Naive thymus-derived CD4-positive, alpha-beta T cell (primary cell): ENCODE results near the gene SYNGR2. TPM values are rescaled to one million over a fixed set of nuclear protein-coding genes. Genes with fewer than 3 reads are reported as not detected.
A peak's percentile ranks its signal among the peaks of the same experiment; 100 is the strongest.

Experiments
- ATAC-seq: fragments of 150-1000 bp; cut with Tn5 transposase; 2 replicates; pipeline ENCODE4 v1.10.0; 2021; ENCODE audit warnings: mild to moderate bottlenecking, moderate library complexity
- CTCF ChIA-PET: fragments of 350-600 bp; sonication (Branson Sonifier 250); formaldehyde crosslinking; loops from one replicate; lab custom pipeline; 2021; ENCODE audit warnings: antibody characterized with exemption; lab: Charles Lee
- POLR2A ChIA-PET: fragments of 350-600 bp; sonication (Branson Sonifier 250); formaldehyde crosslinking; loops from one replicate; lab custom pipeline; 2021; ENCODE audit warnings: antibody characterized with exemption, inconsistent platforms; lab: Charles Lee
- DNase-seq, 9 donors: peaks; one replicate each; pipeline versions ENCODE4 v3.0.0 to v3.0.0-alpha.2; 2020 to 2022; ENCODE audit warnings: mixed read lengths in 1 of 9
- H3K27ac ChIP-seq: one replicate; pipeline ENCODE4 v1.7.0; 2013; ENCODE audit warnings: mild to moderate bottlenecking, low read depth, low read length, moderate library complexity
- H3K27me3 ChIP-seq, 2 donors: one replicate each; pipeline ENCODE4 v1.7.0; 2013; ENCODE audit warnings: low read length in 2 of 2, mild to moderate bottlenecking in 2 of 2, moderate library complexity in 2 of 2; ENCODE audit not compliant: control insufficient read depth in 2 of 2, insufficient read depth in 2 of 2
- H3K36me3 ChIP-seq, 3 experiments: 1 replicate in 2 of 3; 2 replicates in 1 of 3; pipeline ENCODE4 v1.7.0; 2013; ENCODE audit warnings: low read length in 3 of 3, mild to moderate bottlenecking in 3 of 3, moderate library complexity in 1 of 3; ENCODE audit not compliant: insufficient read depth in 3 of 3, control insufficient read depth in 2 of 3
- H3K4me1 ChIP-seq, 2 donors: one replicate each; pipeline ENCODE4 v1.7.0; 2013; ENCODE audit warnings: low read length in 2 of 2, mild to moderate bottlenecking in 2 of 2, moderate library complexity in 1 of 2; ENCODE audit not compliant: control insufficient read depth in 2 of 2, insufficient read depth in 2 of 2
- H3K4me3 ChIP-seq: 2 replicates; pipeline ENCODE4 v1.7.0; 2013; ENCODE audit warnings: mild to moderate bottlenecking, low read length
- H3K9me3 ChIP-seq, 3 experiments: 1 replicate in 2 of 3; 2 replicates in 1 of 3; pipeline ENCODE4 v1.7.0; 2013; ENCODE audit warnings: low read length in 3 of 3; ENCODE audit not compliant: control insufficient read depth in 2 of 3
- H3K27ac Mint-ChIP-seq, 9 donors: one replicate each; pipeline ENCODE4 v1.8.0; 2020 to 2022; ENCODE audit warnings: mixed read lengths in 9 of 9, mild to moderate bottlenecking in 8 of 9, moderate library complexity in 5 of 9, inconsistent platforms in 2 of 9
- H3K27me3 Mint-ChIP-seq, 5 donors: one replicate each; pipeline ENCODE4 v1.8.0; 2021 to 2022; ENCODE audit warnings: mixed read lengths in 5 of 5, mild to moderate bottlenecking in 1 of 5
- H3K36me3 Mint-ChIP-seq, 5 donors: one replicate each; pipeline ENCODE4 v1.8.0; 2020 to 2022; ENCODE audit warnings: mixed read lengths in 5 of 5, mild to moderate bottlenecking in 3 of 5, inconsistent platforms in 1 of 5
- H3K4me1 Mint-ChIP-seq, 7 donors: one replicate each; pipeline ENCODE4 v1.8.0; 2020 to 2022; ENCODE audit warnings: mixed read lengths in 7 of 7, mild to moderate bottlenecking in 3 of 7, inconsistent platforms in 1 of 7
- H3K4me3 Mint-ChIP-seq, 10 donors: one replicate each; pipeline ENCODE4 v1.8.0; 2020 to 2022; ENCODE audit warnings: mild to moderate bottlenecking in 10 of 10, mixed read lengths in 10 of 10, moderate library complexity in 6 of 10, inconsistent platforms in 2 of 10
- H3K9me3 Mint-ChIP-seq, 11 donors: one replicate each; pipeline ENCODE4 v1.8.0; 2020 to 2022; ENCODE audit warnings: mixed read lengths in 11 of 11, mild to moderate bottlenecking in 4 of 11, inconsistent platforms in 1 of 11, moderate library complexity in 1 of 11
- intact Hi-C, 2 donors: fragments of 100-400 bp; cut with micrococcal nuclease; formaldehyde crosslinking; loops; one replicate each; pipeline ENCODE4 v1.15.1; 2023
- polyA plus RNA-seq, 2 donors: library from polyadenylated mRNA; unstranded; fragments of 300-500 nt; fragmentation: Illumina TruSeq; gene quantifications; one replicate each; pipeline ENCODE4 v1.2.3, GENCODE V29; 2021
- total RNA-seq, 6 experiments: library from RNA in 5 of 6; stranded (reverse) in 5 of 6; gene quantifications; 1 replicate in 5 of 6; 2 replicates in 1 of 6; pipeline ENCODE4 v1.2.3 and lab custom pipeline; 2021 to 2026

The SYNGR2 gene
- total and polyA plus RNA-seq, 7 experiments from 2014 or later, result 47.6 to 118 (median 84.4) TPM

DNA sequence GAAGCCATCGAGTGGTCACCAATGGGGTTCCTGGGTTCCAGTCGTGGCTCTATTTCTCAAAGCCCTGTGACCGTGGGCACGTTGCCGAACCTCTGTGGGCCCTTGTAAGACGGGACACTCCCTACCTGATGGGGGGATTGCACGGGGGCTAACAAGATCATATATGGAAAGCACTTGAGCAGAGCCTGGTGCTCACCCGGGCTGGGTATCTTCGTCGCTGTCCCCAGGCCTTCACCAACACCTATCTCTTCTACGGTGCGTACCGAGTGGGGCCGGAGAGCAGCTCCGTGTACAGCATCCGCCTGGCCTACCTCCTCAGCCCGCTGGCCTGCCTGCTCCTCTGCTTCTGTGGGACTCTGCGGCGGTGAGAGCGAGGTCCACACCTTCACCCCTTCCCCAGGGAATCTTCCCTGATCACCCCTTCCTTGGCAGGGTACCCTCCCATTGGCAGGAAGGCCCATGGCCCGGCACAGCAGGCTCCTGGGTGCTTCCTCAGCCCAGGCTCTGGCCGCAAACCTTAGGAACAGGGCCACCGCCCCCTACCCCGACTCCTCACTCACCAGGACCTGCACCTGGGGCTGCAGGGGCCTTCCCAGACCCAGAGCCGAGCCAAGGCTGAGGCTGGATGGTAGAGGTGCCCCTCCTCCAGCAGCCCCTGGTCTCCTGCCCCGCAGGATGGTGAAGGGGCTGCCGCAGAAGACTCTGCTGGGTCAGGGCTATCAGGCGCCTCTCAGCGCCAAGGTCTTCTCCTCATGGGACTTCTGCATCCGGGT lies 35.0 kb upstream of the SYNGR2 start:
- peaks cover 26 to 75% (median 40%) of the 10 kb centered on the region in 3 experiments for H3K36me3 ChIP-seq
- peaks cover 58 to 63% of the 10 kb centered on the region in 2 donors for H3K4me1 ChIP-seq
- peaks cover 0 to 3% (median 0%) of the 10 kb centered on the region in 5 donors for H3K27me3 Mint-ChIP-seq
- ChIA-PET POLR2A (interaction anchor here (1.1 to 27.3 kb wide), 9 partner anchors 3 to 175 kb away, joined by 3 to 898 read pairs (median 8); partner anchors contain the start of genes C17orf99, TMC6, TMC8 and TNRC6C), CTCF (interaction anchor here (0.6 to 6.3 kb wide), 6 partner anchors 7 to 203 kb away, joined by 4 to 59 read pairs (median 22); partner anchors contain the start of gene TMC6)
- peak overlapping the region; percentile 95 for H3K4me3 ChIP-seq
- H3K9me3 Mint-ChIP-seq, result peaks cover 0 to 9% (median 0%) of the 10 kb centered on the region in 11 donors
- H3K36me3 Mint-ChIP-seq, result peaks cover 8 to 54% (median 34%) of the 10 kb centered on the region in 5 donors
- H3K27me3 ChIP-seq, result no peaks in the 10 kb centered on the region
- H3K4me3 Mint-ChIP-seq, result peak overlapping the region; percentile 81 to 99 (median 92)
- ATAC-seq (no peak), DNase-seq (peak in 2 of 9 donors; percentile 24 to 27)
- no peaks in the 10 kb centered on the region for H3K9me3 ChIP-seq
- peak overlapping the region; percentile 77 for H3K27ac ChIP-seq
- H3K27ac Mint-ChIP-seq, result peak overlapping the region; percentile 68 to 95 (median 87)
- peaks cover 51 to 69% (median 62%) of the 10 kb centered on the region in 7 donors for H3K4me1 Mint-ChIP-seq
- intact Hi-C loops, result loop anchor here (5.0 kb wide), 6 partner anchors 34 to 1396 kb away; partner anchors contain the start of genes MFSD11 (in 2 of the 2), SRSF2 (in 2 of the 2) and SYNGR2 (in 1 of the 2)

DNA sequence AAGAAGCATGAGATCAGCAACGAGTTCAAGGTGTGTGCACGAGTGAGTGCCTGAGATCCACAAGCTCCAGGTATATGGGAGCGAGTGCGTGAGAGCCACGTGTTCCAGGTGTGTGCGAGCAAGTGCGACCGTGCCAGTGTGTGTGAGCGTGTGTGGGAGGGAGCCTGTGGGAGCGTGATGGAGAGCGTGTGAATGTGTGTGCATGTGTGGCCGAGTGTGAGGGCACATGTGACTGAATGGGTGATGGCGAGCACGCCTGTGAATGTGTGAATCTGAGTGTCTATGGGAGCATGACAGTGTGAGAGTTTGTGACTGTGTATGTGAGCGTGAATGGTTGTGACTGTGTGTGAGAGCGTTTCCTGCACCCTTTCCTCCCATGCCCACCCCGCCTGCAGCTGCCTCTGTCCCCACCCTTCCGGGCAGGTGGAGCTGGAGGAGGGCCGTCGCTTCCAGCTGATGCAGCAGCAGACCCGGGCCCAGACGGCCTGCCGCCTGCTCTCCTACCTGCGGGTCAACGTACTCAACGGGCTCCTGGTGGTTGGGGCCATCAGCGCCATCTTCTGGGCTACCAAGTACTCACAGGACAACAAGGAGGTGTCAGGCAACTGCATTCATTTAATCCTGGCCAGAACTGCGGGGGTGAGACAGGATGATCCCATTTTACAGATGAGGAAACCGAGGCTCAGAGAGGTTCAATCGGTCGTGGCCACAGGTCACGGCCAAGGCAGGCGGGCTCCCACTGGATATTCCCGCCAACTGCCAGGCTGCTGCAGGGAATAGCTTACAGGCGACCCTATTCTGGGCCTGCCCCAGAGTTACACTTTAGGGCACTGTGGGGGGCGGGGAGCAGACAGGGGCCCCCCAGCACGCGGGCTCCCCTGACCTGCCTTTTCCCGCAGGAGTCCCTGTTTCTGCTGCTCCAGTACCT lies 34.1 kb upstream of the SYNGR2 start:
- H3K27ac ChIP-seq, result peak overlapping the region; percentile 77
- H3K36me3 Mint-ChIP-seq, result peaks cover 8 to 54% (median 34%) of the 10 kb centered on the region in 5 donors
- CTCF ChIA-PET, result interaction anchor here (0.6 to 6.3 kb wide), 9 partner anchors 8 to 202 kb away, joined by 3 to 59 read pairs (median 6); partner anchors contain the start of gene TMC6

GRCh38 chr17:78134899-78135385 lies 33.4 kb upstream of the SYNGR2 start:
- Mint-ChIP-seq H3K27ac (peak overlapping the region in 6 of 9 donors; percentile 17 to 94 (median 85)), H3K4me1 (peaks cover 53 to 71% (median 62%) of the 10 kb centered on the region in 7 donors), H3K4me3 (peak overlapping the region in 8 of 10 donors; percentile 55 to 99 (median 90)), H3K9me3 (peaks cover 0 to 9% (median 0%) of the 10 kb centered on the region in 11 donors), H3K36me3 (peaks cover 8 to 53% (median 34%) of the 10 kb centered on the region in 5 donors), H3K27me3 (peaks cover 0 to 3% (median 0%) of the 10 kb centered on the region in 5 donors)
- H3K27ac ChIP-seq, result no peak overlapping the region
- ChIA-PET CTCF (interaction anchor here (0.6 to 6.3 kb wide), 12 partner anchors 9 to 117 kb away, joined by 3 to 59 read pairs (median 5); partner anchors contain the start of gene TMC6), POLR2A (interaction anchor here (0.9 to 27.3 kb wide), 11 partner anchors 5 to 694 kb away, joined by 3 to 898 read pairs (median 5); partner anchors contain the start of genes C17orf99, TMC6, TMC8 and TNRC6C)
- no peaks in the 10 kb centered on the region for H3K27me3 ChIP-seq
- H3K4me3 ChIP-seq, result no peak overlapping the region
- DNase-seq, result no peak
- intact Hi-C loops, result loop anchor here (1.0 to 5.0 kb wide), 13 partner anchors 10 to 1398 kb away; partner anchors contain the start of genes MFSD11 (in 2 of the 2), SRSF2 (in 2 of the 2) and SYNGR2 (in 1 of the 2)
- peaks cover 26 to 81% (median 40%) of the 10 kb centered on the region in 3 experiments for H3K36me3 ChIP-seq
- H3K4me1 ChIP-seq, result peaks cover 50 to 63% of the 10 kb centered on the region in 2 donors
- no peak for ATAC-seq
- H3K9me3 ChIP-seq, result no peaks in the 10 kb centered on the region

More for the DNA sequence above, 34.1 kb upstream of the SYNGR2 start:
- peak overlapping the region; percentile 81 to 99 (median 92) for H3K4me3 Mint-ChIP-seq
- intact Hi-C loops, result loop anchor here (1.0 to 5.0 kb wide), 13 partner anchors 9 to 1397 kb away; partner anchors contain the start of genes MFSD11 (in 2 of the 2), SRSF2 (in 2 of the 2) and SYNGR2 (in 1 of the 2)
- peaks cover 26 to 81% (median 40%) of the 10 kb centered on the region in 3 experiments for H3K36me3 ChIP-seq
- H3K9me3 ChIP-seq, result no peaks in the 10 kb centered on the region
- peaks cover 55 to 73% (median 66%) of the 10 kb centered on the region in 7 donors for H3K4me1 Mint-ChIP-seq
- H3K4me1 ChIP-seq, result peaks cover 56 to 66% of the 10 kb centered on the region in 2 donors
- POLR2A ChIA-PET, result interaction anchor here (0.8 to 27.3 kb wide), 14 partner anchors 4 to 693 kb away, joined by 3 to 898 read pairs (median 4); partner anchors contain the start of genes C17orf99, TMC6, TMC8 and TNRC6C
- H3K27ac Mint-ChIP-seq, result peak overlapping the region; percentile 68 to 95 (median 87)
- peak overlapping the region; percentile 95 for H3K4me3 ChIP-seq
- H3K27me3 Mint-ChIP-seq, result peaks cover 0 to 3% (median 0%) of the 10 kb centered on the region in 5 donors
- DNase-seq, result peak in 8 of 9 donors; percentile 72 to 89 (median 84)
- ATAC-seq, result peak; percentile 58
- peaks cover 0 to 9% (median 0%) of the 10 kb centered on the region in 11 donors for H3K9me3 Mint-ChIP-seq
- no peaks in the 10 kb centered on the region for H3K27me3 ChIP-seq

GRCh38 chr17:78135858-78136500 lies 32.4 kb upstream of the SYNGR2 start:
- Histone ChIP-seq H3K9me3 (no peaks in the 10 kb centered on the region), H3K27me3 (no peaks in the 10 kb centered on the region), H3K4me3 (no peak overlapping the region), H3K27ac (no peak overlapping the region), H3K4me1 (peaks cover 54 to 68% of the 10 kb centered on the region in 2 donors), H3K36me3 (peaks cover 26 to 77% (median 38%) of the 10 kb centered on the region in 3 experiments)
- intact Hi-C loops, result loop anchor here in 1 of 2 donors (2.0 kb wide), 1 partner anchor 51 kb away; no protein-coding TSS in a partner anchor
- ATAC-seq (no peak), DNase-seq (no peak)
- no peaks in the 10 kb centered on the region for H3K27me3 Mint-ChIP-seq
- POLR2A ChIA-PET, result interaction anchor here (0.6 to 27.3 kb wide), 9 partner anchors 4 to 208 kb away, joined by 3 to 898 read pairs (median 4); partner anchors contain the start of genes C17orf99, TMC6, TMC8 and TNRC6C
- H3K9me3 Mint-ChIP-seq, result peaks cover 0 to 9% (median 0%) of the 10 kb centered on the region in 11 donors
- CTCF ChIA-PET, result interaction anchor here (0.6 to 6.3 kb wide), 11 partner anchors 10 to 116 kb away, joined by 3 to 59 read pairs (median 5); partner anchors contain the start of gene TMC6
- H3K27ac Mint-ChIP-seq, result peak overlapping the region; percentile 46 to 94 (median 80)
- H3K4me3 Mint-ChIP-seq, result peak overlapping the region; percentile 20 to 99 (median 64)
- H3K4me1 Mint-ChIP-seq, result peaks cover 58 to 73% (median 67%) of the 10 kb centered on the region in 7 donors
- peaks cover 8 to 51% (median 29%) of the 10 kb centered on the region in 5 donors for H3K36me3 Mint-ChIP-seq
